GM19023 (cell line): Measurements from ENCODE around the gene ST6GAL1.
"Not testable (repeated sequence)": the region's sequence is repeated elsewhere in the genome, so short reads cannot be mapped to it uniquely, and the experiment has no call there.

Experiments used
- ATAC-seq: cut with Tn5 transposase; IDR thresholded peaks from one replicate; pipeline ENCODE4 v1.9.1; 2021; ENCODE audit warnings: mild to moderate bottlenecking, moderate library complexity; ENCODE audit not compliant: unreplicated experiment

ST6GAL1 gene

GRCh38 chr3:186991470-186991869 is 61.1 kb downstream of the ST6GAL1 start:
- ATAC-seq, result no peak

GRCh38 chr3:186992096-186992495 is 61.8 kb downstream of the ST6GAL1 start:
- not testable (repeated sequence) for ATAC-seq

GRCh38 chr3:186993210-186993782 is 63.0 kb downstream of the ST6GAL1 start:
- no peak for ATAC-seq

GRCh38 chr3:186994000-186994955 is 64.0 kb downstream of the ST6GAL1 start:
- no peak for ATAC-seq

GRCh38 chr3:186996356-186996755 is 66.0 kb downstream of the ST6GAL1 start:
- no peak for ATAC-seq

GRCh38 chr3:186997061-186997460 is 66.7 kb downstream of the ST6GAL1 start:
- ATAC-seq, result no peak

GRCh38 chr3:186997473-186997939 is 67.2 kb downstream of the ST6GAL1 start:
- ATAC-seq, result no peak

GRCh38 chr3:186998937-186999368 is 68.6 kb downstream of the ST6GAL1 start:
- ATAC-seq, result no peak

GRCh38 chr3:187000711-187001151 is 70.4 kb downstream of the ST6GAL1 start:
- peak; percentile 61 for ATAC-seq

GRCh38 chr3:187002915-187003314 is 72.6 kb downstream of the ST6GAL1 start:
- no peak for ATAC-seq

- ATAC-seq, result no peak
These were observed 75.6 kb downstream of the ST6GAL1 start for GRCh38 chr3:187005827-187006481.

GRCh38 chr3:187006864-187007630 is 76.7 kb downstream of the ST6GAL1 start:
- ATAC-seq, result no peak

GRCh38 chr3:187010382-187010781 is 80.1 kb downstream of the ST6GAL1 start:
- ATAC-seq, result not testable (repeated sequence)

- peak; percentile 48 for ATAC-seq
These were observed 81.6 kb downstream of the ST6GAL1 start for GRCh38 chr3:187011915-187012314.

- ATAC-seq, result no peak
These were observed 82.3 kb downstream of the ST6GAL1 start for GRCh38 chr3:187012609-187013051.

- no peak for ATAC-seq
These were observed 82.9 kb downstream of the ST6GAL1 start for GRCh38 chr3:187013159-187013716.

GRCh38 chr3:187014417-187014864 is 84.1 kb downstream of the ST6GAL1 start:
- no peak for ATAC-seq

- ATAC-seq, result peak; percentile 46
These were observed 85.7 kb downstream of the ST6GAL1 start for GRCh38 chr3:187015903-187016638.

- peak; percentile 29 for ATAC-seq
These were observed 86.5 kb downstream of the ST6GAL1 start for GRCh38 chr3:187016639-187017345.
